PC-3 (cell line): ENCODE results near the gene WWC2.

Experiments
- CTCF ChIP-seq: fragments of 300-600 bp; sonication (generic); conservative IDR thresholded peaks from 2 replicates; pipeline ENCODE4 v1.5.1; 2017; ENCODE audit warnings: antibody characterized with exemption, low read depth, mild to moderate bottlenecking, low read length
- EZH2 ChIP-seq: fragments of 300-600 bp; sonication (generic); IDR thresholded peaks from one replicate; pipeline ENCODE4 v1.6.1; 2017; ENCODE audit warnings: antibody characterized with exemption, mild to moderate bottlenecking, low read length; ENCODE audit not compliant: unreplicated experiment
- EZH2phosphoT487 ChIP-seq: fragments of 300-600 bp; sonication (generic); IDR thresholded peaks from 2 replicates; pipeline ENCODE4 v1.6.1; 2018; ENCODE audit warnings: mild to moderate bottlenecking, antibody characterized with exemption, low read length, borderline replicate concordance

GRCh38 chr4:183288955-183289354 lies 189.9 kb downstream of the WWC2 start:
- TF ChIP-seq CTCF (peak; percentile 25; the same call in 1 of the 2 replicates), EZH2phosphoT487 (no peak), EZH2 (no peak)
